ENCODE measurements around the gene PAK1. TPM values are rescaled to one million over a fixed set of nuclear protein-coding genes. Genes with fewer than 3 reads are reported as not detected.

Gene PAK1
- total and polyA plus RNA-seq, 12 donors = 12.4 to 31.5 (median 23.4) TPM

- no peaks in the 10 kb centered on the region for H3K27me3 ChIP-seq
- no peak for DNase-seq
- TF ChIP-seq CTCF (IDR thresholded peaks at IDR 0.05) (no peak), POLR2A (IDR thresholded peaks at IDR 0.05) (no peak)
- no peaks in the 10 kb centered on the region for H3K36me3 ChIP-seq (replicated peaks in 1 of 2)
- H3K4me1 ChIP-seq (replicated peaks in 1 of 2) = no peaks in the 10 kb centered on the region
- no peaks in the 10 kb centered on the region for H3K9me3 ChIP-seq (replicated peaks in 1 of 3)
- WGBS, 4 donors = 88 to 97% (median 93%) methylated on average over 4 of the region's 4 CpGs
- intact Hi-C loops (cut with DNase I) = no loop called here
- no peak overlapping the region for H3K27ac ChIP-seq
- no peak overlapping the region for H3K4me3 ChIP-seq
Observed at GRCh38 chr11:77425346-77425745, 48.5 kb downstream of the PAK1 start.

DNA sequence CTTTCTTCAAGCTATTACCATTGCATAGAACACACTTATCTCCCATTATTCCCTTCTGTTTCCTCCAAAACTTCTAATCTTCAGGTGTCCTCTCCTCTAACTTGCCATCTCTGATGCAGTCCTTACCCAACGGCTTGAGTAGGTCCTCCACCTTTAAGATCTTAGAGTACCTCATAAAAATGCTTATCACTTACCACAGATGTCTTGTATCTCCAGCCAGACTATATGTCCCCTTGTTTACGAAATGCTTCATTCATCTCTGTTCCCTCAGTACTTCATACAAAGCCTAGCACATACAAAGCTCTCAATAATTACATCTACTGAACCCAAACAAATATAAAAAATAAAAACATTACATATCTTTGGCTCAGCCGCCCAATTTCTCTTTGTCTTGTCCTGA lies 49.2 kb downstream of the PAK1 start:
- Histone ChIP-seq H3K27me3 (no peaks in the 10 kb centered on the region), H3K36me3 (replicated peaks in 1 of 2) (no peaks in the 10 kb centered on the region), H3K4me1 (replicated peaks in 1 of 2) (no peaks in the 10 kb centered on the region), H3K27ac (no peak overlapping the region), H3K9me3 (replicated peaks in 1 of 3) (no peaks in the 10 kb centered on the region), H3K4me3 (no peak overlapping the region)
- intact Hi-C loops (cut with DNase I) = no loop called here
- 87 to 94% (median 94%) methylated on average over 3 of the region's 3 CpGs for WGBS, 4 donors
- no peak for TF ChIP-seq POLR2A (IDR thresholded peaks at IDR 0.05)
- no peak for TF ChIP-seq CTCF (IDR thresholded peaks at IDR 0.05)
- DNase-seq = no peak

DNA sequence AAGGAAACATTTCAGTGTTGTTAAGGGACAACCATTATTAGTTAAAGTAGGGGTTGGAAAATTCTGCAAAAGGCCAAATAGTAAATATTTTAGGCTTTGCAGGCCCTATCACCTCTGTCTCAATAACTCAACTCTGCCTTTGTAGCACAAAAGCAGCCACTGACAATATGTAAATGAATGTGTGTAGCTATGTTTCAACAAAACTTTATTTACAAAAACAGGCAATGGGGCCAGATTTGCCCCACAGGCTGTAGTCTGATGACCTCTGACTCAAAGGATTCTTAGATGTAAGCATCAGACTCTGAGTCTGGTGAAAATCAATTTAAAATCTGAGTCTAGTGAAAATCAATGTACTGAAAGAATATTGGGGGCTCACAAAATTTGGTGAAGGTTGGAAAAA lies 50.3 kb downstream of the PAK1 start:
- intact Hi-C loops (cut with DNase I) = no loop called here
- TF ChIP-seq POLR2A (IDR thresholded peaks at IDR 0.05) (no peak), CTCF (IDR thresholded peaks at IDR 0.05) (no peak)
- Histone ChIP-seq H3K9me3 (replicated peaks in 1 of 3) (no peaks in the 10 kb centered on the region), H3K36me3 (replicated peaks in 1 of 2) (no peaks in the 10 kb centered on the region), H3K27me3 (no peaks in the 10 kb centered on the region), H3K4me1 (replicated peaks in 1 of 2) (no peaks in the 10 kb centered on the region), H3K27ac (no peak overlapping the region), H3K4me3 (no peak overlapping the region)
- DNase-seq = no peak

DNA sequence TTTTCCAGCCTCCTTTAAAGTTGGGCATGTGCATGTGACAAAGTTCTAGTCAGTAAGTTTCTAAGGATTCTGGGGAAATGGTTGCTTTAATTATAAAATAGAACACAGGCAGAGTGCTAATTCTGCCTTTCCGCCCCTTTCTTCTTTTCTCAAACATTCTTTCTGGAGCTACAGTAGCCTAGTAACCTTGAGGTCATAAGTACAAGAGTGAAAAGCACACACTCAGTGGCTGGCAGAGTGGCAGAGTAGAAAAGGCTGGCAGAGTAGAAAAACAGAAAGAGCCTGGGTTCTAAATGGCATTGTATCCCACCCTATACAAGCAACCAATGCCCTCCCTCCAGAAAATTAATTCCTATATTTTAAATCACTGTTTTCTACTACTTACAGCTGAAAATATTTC lies 51.2 kb downstream of the PAK1 start:
- intact Hi-C loops (cut with DNase I) = no loop called here
- H3K27ac ChIP-seq = no peak overlapping the region
- H3K27me3 ChIP-seq = no peaks in the 10 kb centered on the region
- no peak for DNase-seq
- WGBS, 4 donors = 75 to 90% (median 82%) methylated on average over 1 of the region's 1 CpG
- H3K9me3 ChIP-seq (replicated peaks in 1 of 3) = no peaks in the 10 kb centered on the region
- no peaks in the 10 kb centered on the region for H3K4me1 ChIP-seq (replicated peaks in 1 of 2)
- H3K4me3 ChIP-seq = no peak overlapping the region
- H3K36me3 ChIP-seq (replicated peaks in 1 of 2) = no peaks in the 10 kb centered on the region
- TF ChIP-seq POLR2A (IDR thresholded peaks at IDR 0.05) (no peak), CTCF (IDR thresholded peaks at IDR 0.05) (no peak)
